ENCODE measurements around the gene WASF3.

The WASF3 gene

GRCh38 chr13:26557393-26558073 is at the start of gene WASF3:
WASF3 (plus strand) TSS chr13:26557683; CDS start chr13:26642271, 84,588 bp downstream.
- peak; percentile 90 for DNase-seq (ENCODE audit: low read depth)

GRCh38 chr13:26508885-26509284 is 48.6 kb upstream of the WASF3 start:
- peak; percentile 88 for DNase-seq (ENCODE audit: low read depth)

GRCh38 chr13:26509491-26509890 is 48.0 kb upstream of the WASF3 start:
- no peak for DNase-seq (ENCODE audit: low read depth)

- DNase-seq (ENCODE audit: low read depth) = no peak
Observed at GRCh38 chr13:26513931-26514330, 43.6 kb upstream of the WASF3 start.

GRCh38 chr13:26515721-26516120 is 41.8 kb upstream of the WASF3 start:
- DNase-seq (ENCODE audit: low read depth) = no peak

GRCh38 chr13:26517936-26518335 is 39.5 kb upstream of the WASF3 start:
- no peak for DNase-seq (ENCODE audit: low read depth)

- no peak for DNase-seq (ENCODE audit: low read depth)
Observed at GRCh38 chr13:26518451-26518959, 39.0 kb upstream of the WASF3 start.

- no peak for DNase-seq (ENCODE audit: low read depth)
Observed at GRCh38 chr13:26522571-26522970, 34.9 kb upstream of the WASF3 start.

GRCh38 chr13:26523007-26523406 is 34.5 kb upstream of the WASF3 start:
- DNase-seq (ENCODE audit: low read depth) = no peak

- no peak for DNase-seq (ENCODE audit: low read depth)
Observed at GRCh38 chr13:26525528-26525927, 32.0 kb upstream of the WASF3 start.

- DNase-seq (ENCODE audit: low read depth) = no peak
Observed at GRCh38 chr13:26526702-26527216, 30.7 kb upstream of the WASF3 start.

GRCh38 chr13:26528527-26528926 is 29.0 kb upstream of the WASF3 start:
- DNase-seq (ENCODE audit: low read depth) = no peak

- DNase-seq (ENCODE audit: low read depth) = peak; percentile 45
Observed at GRCh38 chr13:26529441-26529840, 28.0 kb upstream of the WASF3 start.

GRCh38 chr13:26531742-26532141 is 25.7 kb upstream of the WASF3 start:
- DNase-seq (ENCODE audit: low read depth) = no peak

GRCh38 chr13:26534036-26534726 is 23.3 kb upstream of the WASF3 start:
- DNase-seq (ENCODE audit: low read depth) = no peak

- DNase-seq (ENCODE audit: low read depth) = no peak
Observed at GRCh38 chr13:26538363-26539317, 18.8 kb upstream of the WASF3 start.

- no peak for DNase-seq (ENCODE audit: low read depth)
Observed at GRCh38 chr13:26539738-26540292, 17.7 kb upstream of the WASF3 start.

- no peak for DNase-seq (ENCODE audit: low read depth)
Observed at GRCh38 chr13:26540334-26540733, 17.1 kb upstream of the WASF3 start.

GRCh38 chr13:26541041-26541440 is 16.4 kb upstream of the WASF3 start:
- DNase-seq (ENCODE audit: low read depth) = no peak

GRCh38 chr13:26541678-26542568 is 15.6 kb upstream of the WASF3 start:
- DNase-seq (ENCODE audit: low read depth) = no peak

- no peak for DNase-seq (ENCODE audit: low read depth)
Observed at GRCh38 chr13:26544707-26545106, 12.8 kb upstream of the WASF3 start.

Data from GM04504 (cell line).